Aorta (tissue), 5 donors: ENCODE measurements around the gene APPL2. TPM values are rescaled to one million over a fixed set of nuclear protein-coding genes. Genes with fewer than 3 reads are reported as not detected.
"Not testable (repeated sequence)": the region's sequence is repeated elsewhere in the genome, so short reads cannot be mapped to it uniquely, and the experiment has no call there.

Experiments used
- ATAC-seq: fragments of 200-7000 bp; cut with Tn5 transposase; one replicate; pipeline ENCODE4 v1.9.1; 2022; ENCODE audit warnings: moderate library complexity; ENCODE audit not compliant: low FRiP score
- DNase-seq, 2 donors: peaks; one replicate each; pipeline ENCODE4 v3.0.0-alpha.2; 2020
- H3K27ac ChIP-seq, 2 donors: one replicate each; pipeline ENCODE4 v1.5.1; 2013; ENCODE audit warnings: low read length in 2 of 2, mild to moderate bottlenecking in 2 of 2, moderate library complexity in 2 of 2, control low read depth in 1 of 2, inconsistent platforms in 1 of 2, low read depth in 1 of 2
- H3K27me3 ChIP-seq, 2 donors: one replicate each; pipeline ENCODE4 v1.6.1; 2013; ENCODE audit warnings: control low read depth in 1 of 2, low read length in 1 of 2, mild to moderate bottlenecking in 1 of 2, moderate library complexity in 1 of 2; ENCODE audit not compliant: insufficient read depth in 2 of 2, control insufficient read depth in 1 of 2
- H3K36me3 ChIP-seq, 2 donors: one replicate each; pipeline ENCODE4 v1.6.1; 2013; ENCODE audit warnings: control low read depth in 1 of 2, low read length in 1 of 2, mild to moderate bottlenecking in 1 of 2; ENCODE audit not compliant: insufficient read depth in 2 of 2, control insufficient read depth in 1 of 2
- H3K4me1 ChIP-seq, 2 donors: one replicate each; pipeline ENCODE4 v1.6.1; 2013; ENCODE audit warnings: low read length in 2 of 2, control low read depth in 1 of 2, mild to moderate bottlenecking in 1 of 2, moderate library complexity in 1 of 2; ENCODE audit not compliant: insufficient read depth in 2 of 2, control insufficient read depth in 1 of 2
- H3K4me3 ChIP-seq, 2 donors: one replicate each; pipeline ENCODE4 v1.5.1; 2013; ENCODE audit warnings: low read length in 2 of 2, control low read depth in 1 of 2, mild to moderate bottlenecking in 1 of 2
- H3K9me3 ChIP-seq: one replicate; pipeline ENCODE4 v1.6.1; 2013; ENCODE audit warnings: mild to moderate bottlenecking, low read length; ENCODE audit not compliant: control insufficient read depth
- WGBS, 2 donors: extraction: QIAGEN DNeasy Blood & Tissue Kit; methylation state at CpG; one replicate each; pipeline ENCODE4 v1.1.7; 2013; 5-methylcytosine and 5-hydroxymethylcytosine counted together
- intact Hi-C, 2 donors: fragments of 100-400 bp; cut with DNase I; formaldehyde crosslinking; loops; one replicate each; pipeline versions ENCODE4 v1.14.2 to v1.15.0; 2022
- polyA plus RNA-seq, 2 donors: library from polyadenylated mRNA; stranded (reverse); fragments of 200-250 nt; gene quantifications; one replicate each; pipeline ENCODE4 v1.2.3, GENCODE V29; 2013
- total RNA-seq, 2 donors: library from RNA; stranded (reverse); fragmentation: NEBNext Ultra II Directional; extraction: Animal tissue kit (Norgen Biotek cat#: 25700); gene quantifications; one replicate each; pipeline ENCODE4 v1.2.1, GENCODE V29; 2021
- donor health status: healthy with polysubstance abuse.
- donor health status: Bipolar disorder and iron deficiency.
- donor health status: DM: no; HTN: no; CAD: no.
- donor health status: DM: no; HTN: no; CAD: no.
- donor health status: DM: yes; HTN: yes; CAD: no.

The APPL2 gene
- total and polyA plus RNA-seq, 4 donors: 15.0 to 65.2 (median 46.3) TPM

DNA sequence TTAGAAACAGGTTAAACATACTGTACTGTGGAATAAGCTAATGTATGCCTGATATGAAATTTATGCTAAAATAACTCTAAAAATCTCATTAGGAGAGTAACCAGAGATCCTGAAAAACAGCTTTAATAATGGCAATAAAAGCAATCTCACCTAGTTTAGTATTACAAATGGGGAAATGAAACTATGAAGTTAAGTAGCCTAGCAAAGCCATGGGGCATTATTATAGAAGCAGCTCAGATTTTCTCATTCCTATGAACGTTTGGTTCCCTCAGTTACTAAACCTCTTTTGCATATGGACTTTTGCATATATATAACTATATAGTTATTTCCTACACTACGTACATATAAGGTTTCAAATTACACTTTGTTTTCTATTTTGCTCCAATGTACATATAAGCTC is 25.0 kb upstream of the APPL2 start:
- intact Hi-C loops: no loop called here
- no peak overlapping the region for H3K4me3 ChIP-seq
- DNase-seq: no peak
- H3K9me3 ChIP-seq: no peaks in the 10 kb centered on the region
- H3K4me1 ChIP-seq: peaks cover 3 to 7% of the 10 kb centered on the region in 2 donors
- H3K36me3 ChIP-seq: no peaks in the 10 kb centered on the region
- 84 to 90% methylated on average over 2 of the region's 2 CpGs for WGBS, 2 donors
- no peak overlapping the region for H3K27ac ChIP-seq
- ATAC-seq: no peak
- H3K27me3 ChIP-seq: no peaks in the 10 kb centered on the region

DNA sequence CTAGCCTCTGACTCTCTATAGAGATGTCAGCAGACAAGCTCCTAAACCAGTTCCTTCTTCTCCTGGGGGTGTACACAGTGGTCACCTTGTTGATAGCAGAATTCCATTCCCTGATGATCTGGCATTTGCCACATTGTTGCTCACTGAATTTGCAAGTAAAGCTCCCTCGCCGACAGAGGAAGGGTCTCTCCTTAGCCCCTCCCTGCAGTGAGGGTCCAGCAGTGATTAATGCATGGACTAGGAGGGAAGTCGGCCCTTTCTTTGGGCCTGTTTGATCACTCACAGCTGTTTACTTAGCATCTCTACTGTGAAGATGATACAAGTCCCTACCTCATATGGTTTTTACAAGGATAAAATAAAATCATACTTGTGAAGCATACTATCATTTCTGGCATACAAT is 23.3 kb upstream of the APPL2 start:
- Histone ChIP-seq H3K27ac (no peak overlapping the region), H3K4me3 (no peak overlapping the region), H3K36me3 (no peaks in the 10 kb centered on the region), H3K9me3 (no peaks in the 10 kb centered on the region), H3K4me1 (peaks cover 7% of the 10 kb centered on the region in 2 donors), H3K27me3 (no peaks in the 10 kb centered on the region)
- intact Hi-C loops: no loop called here
- 87 to 90% methylated on average over 3 of the region's 3 CpGs for WGBS, 2 donors
- no peak for DNase-seq
- ATAC-seq: no peak

DNA sequence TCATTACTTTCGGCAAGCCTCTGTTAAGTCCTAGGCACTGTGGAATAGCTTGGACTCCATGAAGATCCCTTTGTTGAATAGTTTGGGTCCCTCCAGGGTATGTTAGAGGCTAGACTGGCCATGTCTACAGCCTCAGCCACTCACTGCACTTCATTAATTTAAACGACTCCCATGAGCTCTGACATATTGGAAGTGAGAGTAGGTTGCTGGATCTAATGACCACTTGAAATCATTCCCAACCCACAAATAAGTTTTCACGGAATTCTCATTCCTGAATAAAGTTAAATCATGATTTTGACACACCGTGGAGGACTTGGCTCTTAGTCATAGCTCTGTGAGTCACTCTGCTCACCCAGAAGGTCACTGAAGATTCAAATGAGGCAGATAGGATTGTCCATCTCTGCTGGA is 21.4 kb upstream of the APPL2 start:
- WGBS, 2 donors: 37 to 42% methylated on average over 4 of the region's 4 CpGs
- Histone ChIP-seq H3K4me3 (no peak overlapping the region), H3K9me3 (no peaks in the 10 kb centered on the region), H3K4me1 (peaks cover 7% of the 10 kb centered on the region in 2 donors), H3K27ac (peak overlapping the region; percentile 74 to 96), H3K36me3 (no peaks in the 10 kb centered on the region), H3K27me3 (no peaks in the 10 kb centered on the region)
- DNase-seq (no peak), ATAC-seq (peak; percentile 77)
- intact Hi-C loops: no loop called here

DNA sequence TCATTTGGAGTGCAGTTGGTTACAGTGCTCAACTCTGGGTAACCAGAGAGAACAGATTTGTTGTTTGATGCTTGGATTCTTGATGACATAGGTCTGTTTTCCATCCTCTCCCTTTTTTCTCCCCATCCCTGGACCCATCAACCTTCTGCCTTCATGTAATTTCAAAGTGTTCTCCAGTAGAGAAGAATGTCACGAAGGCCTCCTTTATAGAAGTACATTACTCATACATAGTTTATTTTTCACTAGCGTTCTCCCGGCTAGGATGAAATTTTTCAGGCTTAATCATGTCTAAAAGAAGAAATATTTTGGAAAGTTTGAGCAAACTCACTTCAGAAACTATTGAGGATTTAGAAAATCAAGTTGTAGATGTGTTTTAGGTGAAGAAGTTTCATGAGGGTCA is 20.9 kb upstream of the APPL2 start:
- Histone ChIP-seq H3K27me3 (no peaks in the 10 kb centered on the region), H3K36me3 (no peaks in the 10 kb centered on the region), H3K4me3 (no peak overlapping the region), H3K9me3 (no peaks in the 10 kb centered on the region), H3K4me1 (peaks cover 7% of the 10 kb centered on the region in 2 donors), H3K27ac (peak overlapping the region; percentile 74 to 96)
- no peak for DNase-seq
- ATAC-seq: peak; percentile 57
- WGBS, 2 donors: 5 to 10% methylated on average over 3 of the region's 3 CpGs
- intact Hi-C loops: no loop called here

DNA sequence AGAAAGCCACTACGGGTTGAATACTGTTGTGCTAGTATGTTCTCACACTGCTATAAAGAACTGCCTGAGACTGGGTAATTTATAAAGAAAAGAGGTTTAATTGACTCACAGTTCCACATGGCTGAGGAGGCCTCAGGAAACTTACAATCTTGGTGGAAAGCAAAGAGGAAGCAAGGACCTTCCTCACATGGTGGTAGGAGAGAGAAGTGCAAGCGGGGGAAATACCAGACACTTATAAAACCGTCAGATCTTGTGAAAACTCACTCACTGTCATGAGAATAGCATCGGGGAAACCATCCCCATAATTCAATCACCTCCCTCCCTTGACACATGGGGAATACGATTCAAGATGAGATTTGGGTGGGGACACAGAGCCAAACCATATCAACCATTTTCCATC is 20.5 kb upstream of the APPL2 start:
- WGBS, 2 donors: 89 to 92% methylated on average over 5 of the region's 5 CpGs
- H3K36me3 ChIP-seq, H3K4me1 ChIP-seq, H3K27me3 ChIP-seq, ATAC-seq, intact Hi-C loops, DNase-seq, H3K9me3 ChIP-seq, H3K4me3 ChIP-seq: not testable (repeated sequence)
- H3K27ac ChIP-seq: peak overlapping the region; percentile 3 to 58

DNA sequence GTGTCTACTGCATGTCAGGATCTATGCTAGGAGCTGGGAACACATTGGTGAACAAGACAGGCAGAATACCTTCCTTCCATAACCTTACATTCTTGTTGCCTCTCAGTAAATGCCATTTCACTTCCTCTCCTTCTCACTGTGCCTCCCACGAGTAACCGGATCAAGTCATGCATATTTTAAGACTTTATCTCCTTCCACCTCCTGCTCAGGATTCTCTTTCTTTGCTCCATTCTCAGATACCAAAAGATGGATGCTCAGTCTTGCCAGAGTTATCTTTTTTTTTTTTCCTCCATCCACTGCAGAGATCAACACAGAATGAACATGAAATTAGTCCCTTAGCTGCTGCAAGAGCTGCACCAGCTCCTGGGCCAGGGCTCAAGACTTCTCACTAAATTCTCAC is 20.0 kb upstream of the APPL2 start:
- Histone ChIP-seq H3K4me1 (peaks cover 7% of the 10 kb centered on the region in 2 donors), H3K27ac (peak overlapping the region; percentile 3 to 48), H3K9me3 (no peaks in the 10 kb centered on the region), H3K4me3 (no peak overlapping the region), H3K36me3 (no peaks in the 10 kb centered on the region), H3K27me3 (no peaks in the 10 kb centered on the region)
- ATAC-seq (no peak), DNase-seq (no peak)
- intact Hi-C loops: no loop called here
- WGBS, 2 donors: 50 to 51% methylated on average over 2 of the region's 2 CpGs

DNA sequence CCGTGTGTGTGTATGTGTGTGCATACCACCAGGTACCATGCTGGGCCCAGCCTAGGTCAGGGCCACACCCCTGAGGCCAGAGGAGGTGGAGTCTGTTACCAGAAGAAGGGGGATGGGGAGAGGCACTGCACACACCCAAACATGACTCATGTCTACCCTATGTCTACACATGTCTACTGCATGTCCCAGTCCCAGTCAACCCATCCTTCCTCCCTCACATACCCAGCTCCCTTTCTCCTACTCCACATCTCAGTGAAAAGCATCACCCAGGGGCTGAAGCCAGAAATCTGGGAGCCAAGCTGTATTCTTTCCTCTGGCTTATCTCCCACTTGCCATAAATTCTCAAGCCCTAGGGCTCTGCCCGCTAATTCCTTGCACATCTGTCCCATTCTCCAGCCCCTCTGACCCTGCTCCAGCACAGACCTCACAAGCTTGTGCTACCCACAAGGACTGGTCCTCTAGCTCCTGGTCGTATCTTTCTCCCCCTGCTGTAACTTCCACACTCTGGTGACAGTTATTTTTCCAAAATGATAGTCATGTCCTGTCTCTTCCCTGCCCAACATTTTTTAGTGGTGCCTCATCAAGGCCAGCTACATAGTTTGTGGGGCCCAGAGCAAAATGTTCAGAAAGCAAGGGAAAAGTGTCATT is 18.0 kb upstream of the APPL2 start:
- Histone ChIP-seq H3K4me3 (no peak overlapping the region), H3K27me3 (no peaks in the 10 kb centered on the region), H3K4me1 (peaks cover 7% of the 10 kb centered on the region in 2 donors), H3K9me3 (no peaks in the 10 kb centered on the region), H3K27ac (no peak overlapping the region), H3K36me3 (no peaks in the 10 kb centered on the region)
- intact Hi-C loops: no loop called here
- 51 to 67% methylated on average over 3 of the region's 3 CpGs for WGBS, 2 donors
- DNase-seq (peak in 1 of 2 donors; percentile 49), ATAC-seq (peak; percentile 55)

DNA sequence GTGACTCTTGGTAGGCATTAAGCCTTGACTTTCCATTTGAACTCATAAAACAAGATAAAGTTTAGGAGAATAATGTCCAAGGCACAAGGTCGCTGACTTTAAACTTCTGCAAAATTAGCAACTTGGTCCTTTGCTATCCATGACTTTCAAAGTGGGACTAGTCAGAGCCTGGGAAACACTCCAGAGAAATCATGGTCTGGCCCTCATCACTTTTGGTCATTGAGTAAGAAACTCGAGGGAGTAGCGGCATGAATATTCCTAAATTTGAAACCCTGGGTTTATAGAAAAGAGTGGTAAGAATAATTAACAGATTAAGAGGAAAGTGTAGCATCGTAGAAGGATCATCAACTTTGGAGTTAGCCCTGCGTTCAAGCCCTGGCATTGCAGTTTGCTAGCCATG is 16.9 kb upstream of the APPL2 start:
- no peaks in the 10 kb centered on the region for H3K9me3 ChIP-seq
- WGBS, 2 donors: 77 to 81% methylated on average over 5 of the region's 5 CpGs
- no peak overlapping the region for H3K4me3 ChIP-seq
- no peak overlapping the region for H3K27ac ChIP-seq
- DNase-seq: no peak
- H3K4me1 ChIP-seq: peaks cover 7% of the 10 kb centered on the region in 2 donors
- peak; percentile 12 for ATAC-seq
- no peaks in the 10 kb centered on the region for H3K27me3 ChIP-seq
- intact Hi-C loops: no loop called here
- no peaks in the 10 kb centered on the region for H3K36me3 ChIP-seq

DNA sequence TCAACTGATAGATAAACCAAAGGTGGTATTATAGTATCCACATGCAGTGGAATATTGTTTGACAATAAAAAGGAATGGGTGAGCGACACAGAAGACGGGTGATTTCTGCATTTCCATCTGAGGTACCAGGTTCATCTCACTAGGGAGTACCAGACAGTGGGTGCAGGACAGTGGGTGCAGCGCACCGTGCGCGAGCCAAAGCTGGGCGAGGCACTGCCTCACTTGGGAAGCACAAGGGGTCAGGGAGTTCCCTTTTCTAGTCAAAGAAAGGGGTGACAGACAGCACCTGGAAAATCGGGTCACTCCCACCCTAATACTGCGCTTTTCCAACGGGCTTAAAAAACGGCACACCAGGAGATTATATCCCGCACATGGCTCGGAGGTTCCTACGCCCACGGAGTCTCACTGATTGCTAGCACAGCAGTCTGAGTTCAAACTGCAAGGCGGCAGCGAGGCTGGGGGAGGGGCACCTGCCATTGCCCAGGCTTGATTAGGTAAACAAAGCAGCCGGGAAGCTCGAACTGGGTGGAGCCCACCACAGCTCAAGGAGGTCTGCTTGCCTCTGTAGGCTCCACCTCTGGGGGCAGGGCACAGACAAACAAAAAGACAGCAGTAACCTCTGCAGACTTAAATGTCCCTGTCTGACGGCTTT is 9.9 kb upstream of the APPL2 start:
- ATAC-seq, H3K4me1 ChIP-seq, H3K27ac ChIP-seq, H3K4me3 ChIP-seq, H3K27me3 ChIP-seq, H3K36me3 ChIP-seq, intact Hi-C loops, DNase-seq, H3K9me3 ChIP-seq: not testable (repeated sequence)
- 90 to 91% methylated on average over 20 of the region's 20 CpGs for WGBS, 2 donors
